H9 (cell line): ENCODE results near the gene SRGAP3. TPM values are rescaled to one million over a fixed set of nuclear protein-coding genes. Genes with fewer than 3 reads are reported as not detected.

Source experiments
- DNase-seq: peaks from one replicate; pipeline ENCODE4 v3.0.0-alpha.2; 2017
- H2AFZ ChIP-seq: one replicate; pipeline ENCODE4 v1.6.1; 2013; ENCODE audit warnings: mild to moderate bottlenecking, low read length, control low read depth, moderate library complexity
- H2AK5ac ChIP-seq: 2 replicates; pipeline ENCODE4 v1.6.1; 2013; ENCODE audit warnings: low read length, control low read depth, mixed read lengths; ENCODE audit not compliant: insufficient read length
- H2BK120ac ChIP-seq: one replicate; pipeline ENCODE4 v1.6.1; 2013; ENCODE audit warnings: low read depth, mild to moderate bottlenecking, low read length, control low read depth, inconsistent platforms; ENCODE audit not compliant: poor library complexity, severe bottlenecking
- H2BK12ac ChIP-seq: 2 replicates; pipeline ENCODE4 v1.6.1; 2013; ENCODE audit warnings: low read length, control low read depth, mixed read lengths, low read depth; ENCODE audit not compliant: insufficient read length
- H2BK15ac ChIP-seq: 2 replicates; pipeline ENCODE4 v1.6.1; 2013; ENCODE audit warnings: low read depth, low read length, control low read depth
- H2BK20ac ChIP-seq: one replicate; pipeline ENCODE4 v1.6.1; 2013; ENCODE audit warnings: low read depth, mild to moderate bottlenecking, low read length, control low read depth, inconsistent platforms; ENCODE audit not compliant: poor library complexity, severe bottlenecking
- H2BK5ac ChIP-seq: 2 replicates; pipeline ENCODE4 v1.6.1; 2013; ENCODE audit warnings: low read length, control low read depth, mixed read lengths; ENCODE audit not compliant: insufficient read length
- H3K14ac ChIP-seq: 2 replicates; pipeline ENCODE4 v1.6.1; 2013; ENCODE audit warnings: low read length, control low read depth; ENCODE audit not compliant: insufficient read depth
- H3K18ac ChIP-seq: 2 replicates; pipeline ENCODE4 v1.6.1; 2013; ENCODE audit warnings: low read depth, mild to moderate bottlenecking, mixed read lengths, low read length, control low read depth; ENCODE audit not compliant: insufficient read length
- H3K23ac ChIP-seq: 2 replicates; pipeline ENCODE4 v1.6.1; 2013; ENCODE audit warnings: low read length, control low read depth, mixed read lengths, low read depth; ENCODE audit not compliant: insufficient read length
- H3K23me2 ChIP-seq: 2 replicates; pipeline ENCODE4 v1.6.1; 2013; ENCODE audit warnings: low read depth, mild to moderate bottlenecking, mixed read lengths, low read length, control low read depth; ENCODE audit not compliant: insufficient read length, poor library complexity, severe bottlenecking
- H3K27ac ChIP-seq: 2 replicates; pipeline ENCODE4 v1.5.1; 2013; ENCODE audit warnings: low read length, control low read depth, mixed read lengths, low read depth; ENCODE audit not compliant: insufficient read length
- H3K27me3 ChIP-seq: 2 replicates; pipeline ENCODE4 v1.6.1; 2013; ENCODE audit warnings: low read length, control low read depth, inconsistent platforms; ENCODE audit not compliant: insufficient read depth
- H3K4ac ChIP-seq: 2 replicates; pipeline ENCODE4 v1.6.1; 2013; ENCODE audit warnings: low read depth, mild to moderate bottlenecking, control low read depth, inconsistent platforms, low read length, moderate library complexity
- H3K4me1 ChIP-seq: 2 replicates; pipeline ENCODE4 v1.6.1; 2013; ENCODE audit warnings: low read length, control low read depth, inconsistent platforms; ENCODE audit not compliant: insufficient read depth
- H3K4me2 ChIP-seq: 2 replicates; pipeline ENCODE4 v1.6.1; 2013; ENCODE audit warnings: low read length, control low read depth, mixed read lengths; ENCODE audit not compliant: insufficient read length, insufficient read depth
- H3K56ac ChIP-seq: 2 replicates; pipeline ENCODE4 v1.6.1; 2013; ENCODE audit warnings: low read depth, mild to moderate bottlenecking, mixed read lengths, low read length, control low read depth; ENCODE audit not compliant: insufficient read length
- H3K79me1 ChIP-seq: 2 replicates; pipeline ENCODE4 v1.6.1; 2013; ENCODE audit warnings: low read depth, mild to moderate bottlenecking, moderate library complexity, low read length, control low read depth, inconsistent platforms; ENCODE audit not compliant: insufficient read depth, poor library complexity, severe bottlenecking
- H3K79me2 ChIP-seq: 2 replicates; pipeline ENCODE4 v1.6.1; 2013; ENCODE audit warnings: low read length, control low read depth, inconsistent platforms; ENCODE audit not compliant: insufficient read depth
- H3K9ac ChIP-seq: 2 replicates; pipeline ENCODE4 v1.6.1; 2013; ENCODE audit warnings: low read length, control low read depth, mixed read lengths; ENCODE audit not compliant: insufficient read length; ENCODE audit errors: extremely low read depth
- H3K9me3 ChIP-seq: one replicate; pipeline ENCODE4 v1.6.1; 2013; ENCODE audit warnings: low read depth, low read length, inconsistent platforms; ENCODE audit not compliant: control insufficient read depth
- H3T11ph ChIP-seq: one replicate; pipeline ENCODE4 v1.6.1; 2013; ENCODE audit warnings: mild to moderate bottlenecking, low read length, control low read depth, inconsistent platforms
- H4K20me1 ChIP-seq: one replicate; pipeline ENCODE4 v1.6.1; 2013; ENCODE audit not compliant: control insufficient read depth, insufficient read length, insufficient read depth
- H4K5ac ChIP-seq: 2 replicates; pipeline ENCODE4 v1.6.1; 2013; ENCODE audit warnings: low read depth, mild to moderate bottlenecking, mixed read lengths, low read length, control low read depth; ENCODE audit not compliant: insufficient read length
- H4K8ac ChIP-seq: replicated peaks from 2 replicates; pipeline ENCODE4 v1.6.1; 2013; ENCODE audit warnings: low read length, control low read depth, mixed read lengths, low read depth; ENCODE audit not compliant: insufficient read length
- H4K91ac ChIP-seq: 2 replicates; pipeline ENCODE4 v1.6.1; 2013; ENCODE audit warnings: low read depth, mild to moderate bottlenecking, moderate library complexity, mixed read lengths, low read length, control low read depth; ENCODE audit not compliant: insufficient read length
- H3K27ac Mint-ChIP-seq, 3 experiments: 2 replicates in 2 of 3; 3 replicates in 1 of 3; pipeline ENCODE4 v1.8.0; 2020 to 2021; ENCODE audit warnings: mixed read lengths in 3 of 3, mild to moderate bottlenecking in 1 of 3, moderate library complexity in 1 of 3
- H3K27me3 Mint-ChIP-seq: 2 replicates; pipeline ENCODE4 v1.8.0; 2021; ENCODE audit warnings: low read depth, mild to moderate bottlenecking, moderate library complexity, mixed read lengths
- H3K36me3 Mint-ChIP-seq, 3 experiments: 2 replicates in 2 of 3; 3 replicates in 1 of 3; pipeline ENCODE4 v1.8.0; 2020 to 2021; ENCODE audit warnings: low read depth in 3 of 3, mixed read lengths in 3 of 3; ENCODE audit not compliant: insufficient read depth in 1 of 3
- H3K4me1 Mint-ChIP-seq, 2 experiments: 2 replicates each; pipeline ENCODE4 v1.8.0; 2020; ENCODE audit warnings: mixed read lengths in 2 of 2
- H3K4me3 Mint-ChIP-seq, 2 experiments: 2 replicates in 1 of 2; 3 replicates in 1 of 2; pipeline ENCODE4 v1.8.0; 2020 to 2021; ENCODE audit warnings: mild to moderate bottlenecking in 2 of 2, mixed read lengths in 2 of 2, moderate library complexity in 1 of 2
- H3K9me3 Mint-ChIP-seq, 2 experiments: 2 replicates in 1 of 2; 3 replicates in 1 of 2; pipeline ENCODE4 v1.8.0; 2020; ENCODE audit warnings: mild to moderate bottlenecking in 2 of 2, mixed read lengths in 2 of 2, moderate library complexity in 1 of 2
- WGBS: extraction: QIAGEN DNeasy Blood & Tissue Kit; methylation state at CpG from one replicate; pipeline ENCODE4 v1.1.7; 2013; ENCODE audit warnings: missing lambda C conversion rate, low lambda C conversion rate, mixed read lengths; ENCODE audit not compliant: insufficient read length; ENCODE audit errors: extremely low coverage; 5-methylcytosine and 5-hydroxymethylcytosine counted together
- total RNA-seq: library from RNA; stranded (reverse); gene quantifications from 2 replicates; pipeline ENCODE4 v1.2.1, GENCODE V29; 2021
- TF ChIP-seq, protein P1 (sequence below): fragments of 200-600 bp; sonication (generic); conservative IDR thresholded peaks from 3 replicates; pipeline ENCODE4 v1.8.0; 2021; ENCODE audit warnings: antibody characterized with exemption, mild to moderate bottlenecking

Gene SRGAP3
- total RNA-seq, 1 experiment from 2014 or later = 3.4 TPM

DNA sequence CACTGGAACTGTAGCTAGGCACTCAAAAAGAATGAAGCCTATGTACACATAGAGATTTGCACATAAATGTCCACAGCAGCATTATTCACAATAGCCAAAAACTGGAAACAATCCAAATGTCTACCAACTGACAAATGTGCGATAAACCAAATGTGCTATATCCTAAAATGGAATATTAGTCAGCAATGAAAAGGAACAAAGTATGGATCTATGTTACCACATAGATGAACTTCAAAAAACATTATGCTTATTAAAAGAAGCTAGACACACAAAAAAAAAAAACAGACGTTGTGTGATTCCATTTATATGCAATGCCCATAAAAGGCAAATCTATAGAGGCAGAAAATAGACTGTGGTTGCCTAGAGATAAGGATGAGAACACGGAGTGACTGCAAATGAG is 39.7 kb downstream of the SRGAP3 start:
- H3K4ac ChIP-seq = no peak overlapping the region
- no peaks in the 10 kb centered on the region for H3K79me1 ChIP-seq
- H4K20me1 ChIP-seq = no peaks in the 10 kb centered on the region
- H4K5ac ChIP-seq = no peak overlapping the region
- no peaks in the 10 kb centered on the region for H3K9me3 ChIP-seq
- H2AFZ ChIP-seq = no peak overlapping the region
- no peak overlapping the region for H2BK15ac ChIP-seq
- no peak overlapping the region for H3K27ac ChIP-seq
- TF ChIP-seq, protein P1, sequence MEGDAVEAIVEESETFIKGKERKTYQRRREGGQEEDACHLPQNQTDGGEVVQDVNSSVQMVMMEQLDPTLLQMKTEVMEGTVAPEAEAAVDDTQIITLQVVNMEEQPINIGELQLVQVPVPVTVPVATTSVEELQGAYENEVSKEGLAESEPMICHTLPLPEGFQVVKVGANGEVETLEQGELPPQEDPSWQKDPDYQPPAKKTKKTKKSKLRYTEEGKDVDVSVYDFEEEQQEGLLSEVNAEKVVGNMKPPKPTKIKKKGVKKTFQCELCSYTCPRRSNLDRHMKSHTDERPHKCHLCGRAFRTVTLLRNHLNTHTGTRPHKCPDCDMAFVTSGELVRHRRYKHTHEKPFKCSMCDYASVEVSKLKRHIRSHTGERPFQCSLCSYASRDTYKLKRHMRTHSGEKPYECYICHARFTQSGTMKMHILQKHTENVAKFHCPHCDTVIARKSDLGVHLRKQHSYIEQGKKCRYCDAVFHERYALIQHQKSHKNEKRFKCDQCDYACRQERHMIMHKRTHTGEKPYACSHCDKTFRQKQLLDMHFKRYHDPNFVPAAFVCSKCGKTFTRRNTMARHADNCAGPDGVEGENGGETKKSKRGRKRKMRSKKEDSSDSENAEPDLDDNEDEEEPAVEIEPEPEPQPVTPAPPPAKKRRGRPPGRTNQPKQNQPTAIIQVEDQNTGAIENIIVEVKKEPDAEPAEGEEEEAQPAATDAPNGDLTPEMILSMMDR = no peak
- H3K14ac ChIP-seq = no peak overlapping the region
- H4K91ac ChIP-seq = no peak overlapping the region
- no peak overlapping the region for H3K27ac Mint-ChIP-seq
- H3K18ac ChIP-seq = no peak overlapping the region
- WGBS = no CpG with 5 or more reads among the region's 3 CpGs
- no peak overlapping the region for H3K4me3 Mint-ChIP-seq
- peaks cover 2 to 13% of the 10 kb centered on the region in 2 experiments for H3K4me1 Mint-ChIP-seq
- H4K8ac ChIP-seq = no peak overlapping the region
- no peak overlapping the region for H2BK5ac ChIP-seq
- H3K4me1 ChIP-seq = peaks cover 3% of the 10 kb centered on the region; the same call in 1 of the 2 replicates
- DNase-seq = no peak
- H2BK120ac ChIP-seq = no peak overlapping the region
- H2AK5ac ChIP-seq = no peak overlapping the region
- no peak overlapping the region for H3T11ph ChIP-seq
- no peak overlapping the region for H3K23ac ChIP-seq
- H2BK12ac ChIP-seq = no peak overlapping the region
- H3K79me2 ChIP-seq = no peaks in the 10 kb centered on the region
- no peaks in the 10 kb centered on the region for H3K9me3 Mint-ChIP-seq
- H3K36me3 Mint-ChIP-seq = no peaks in the 10 kb centered on the region
- no peak overlapping the region for H3K4me2 ChIP-seq
- H3K27me3 Mint-ChIP-seq = no peaks in the 10 kb centered on the region
- H3K23me2 ChIP-seq = no peaks in the 10 kb centered on the region
- no peak overlapping the region for H3K9ac ChIP-seq
- H3K56ac ChIP-seq = no peak overlapping the region
- H2BK20ac ChIP-seq = no peak overlapping the region
- H3K27me3 ChIP-seq = no peaks in the 10 kb centered on the region
